Erythroblast (primary cell): ENCODE results near the gene TGFA.

Source experiments
- GATA1 ChIP-seq: IDR thresholded peaks from 2 replicates; pipeline ENCODE4 v1.6.1; 2011; ENCODE audit warnings: low read depth, mild to moderate bottlenecking, control low read depth, low read length, moderate library complexity
- POLR2A ChIP-seq: IDR thresholded peaks from 2 replicates; pipeline ENCODE4 v1.6.1; 2011; ENCODE audit warnings: mild to moderate bottlenecking, low read length

DNA sequence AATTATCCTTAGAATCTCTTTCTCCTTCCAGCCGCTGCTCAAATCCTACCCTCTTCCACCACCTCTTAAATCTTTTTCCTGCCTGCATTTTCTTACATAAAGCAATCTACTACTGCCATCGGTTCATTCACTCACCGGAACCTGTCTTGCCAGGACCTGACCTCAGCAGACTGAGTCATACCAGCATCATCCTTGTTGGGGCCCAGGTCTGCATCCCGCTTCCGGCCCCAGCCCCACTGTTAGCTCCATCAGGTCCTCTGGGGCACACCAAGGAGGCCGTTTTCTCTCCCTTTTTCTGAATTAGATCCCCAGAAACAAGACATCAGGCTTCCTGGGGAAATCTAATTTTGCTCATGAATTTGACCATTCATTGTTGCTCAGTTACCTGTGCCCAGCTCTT lies 42.7 kb upstream of the TGFA start:
- TF ChIP-seq POLR2A (no peak), GATA1 (no peak)
